ENCODE data around the gene ERC2.

The ERC2 gene

DNA sequence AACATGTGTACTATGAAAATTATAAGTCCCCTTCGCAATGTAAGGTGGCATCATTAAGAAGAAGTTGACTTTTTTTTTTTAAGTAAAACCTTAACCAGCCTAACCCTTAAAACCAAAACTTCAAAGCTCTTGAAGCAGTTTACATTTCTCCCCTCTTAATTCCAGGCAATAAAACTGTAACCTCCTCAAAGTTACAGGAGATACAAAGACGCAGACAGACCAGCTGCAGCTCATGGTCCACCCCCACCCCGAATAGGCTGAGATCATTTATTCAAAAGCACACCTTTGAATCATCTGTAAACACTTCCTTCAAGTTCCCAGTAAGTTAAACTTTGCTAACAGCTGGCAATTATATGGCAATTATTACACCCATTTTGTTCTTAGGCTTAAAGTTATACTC, 414.5 kb downstream of the ERC2 start:
- TF ChIP-seq, protein P1, sequence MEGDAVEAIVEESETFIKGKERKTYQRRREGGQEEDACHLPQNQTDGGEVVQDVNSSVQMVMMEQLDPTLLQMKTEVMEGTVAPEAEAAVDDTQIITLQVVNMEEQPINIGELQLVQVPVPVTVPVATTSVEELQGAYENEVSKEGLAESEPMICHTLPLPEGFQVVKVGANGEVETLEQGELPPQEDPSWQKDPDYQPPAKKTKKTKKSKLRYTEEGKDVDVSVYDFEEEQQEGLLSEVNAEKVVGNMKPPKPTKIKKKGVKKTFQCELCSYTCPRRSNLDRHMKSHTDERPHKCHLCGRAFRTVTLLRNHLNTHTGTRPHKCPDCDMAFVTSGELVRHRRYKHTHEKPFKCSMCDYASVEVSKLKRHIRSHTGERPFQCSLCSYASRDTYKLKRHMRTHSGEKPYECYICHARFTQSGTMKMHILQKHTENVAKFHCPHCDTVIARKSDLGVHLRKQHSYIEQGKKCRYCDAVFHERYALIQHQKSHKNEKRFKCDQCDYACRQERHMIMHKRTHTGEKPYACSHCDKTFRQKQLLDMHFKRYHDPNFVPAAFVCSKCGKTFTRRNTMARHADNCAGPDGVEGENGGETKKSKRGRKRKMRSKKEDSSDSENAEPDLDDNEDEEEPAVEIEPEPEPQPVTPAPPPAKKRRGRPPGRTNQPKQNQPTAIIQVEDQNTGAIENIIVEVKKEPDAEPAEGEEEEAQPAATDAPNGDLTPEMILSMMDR (conservative IDR thresholded peaks at IDR 0.05; ENCODE audit: control insufficient read depth, insufficient read depth, low read depth, low read length), result no peak
- no peak overlapping the region for H3K4me3 ChIP-seq (ENCODE audit: control insufficient read depth, low read depth, low read length)
- DNase-seq (ENCODE audit: low read depth), result no peak

DNA sequence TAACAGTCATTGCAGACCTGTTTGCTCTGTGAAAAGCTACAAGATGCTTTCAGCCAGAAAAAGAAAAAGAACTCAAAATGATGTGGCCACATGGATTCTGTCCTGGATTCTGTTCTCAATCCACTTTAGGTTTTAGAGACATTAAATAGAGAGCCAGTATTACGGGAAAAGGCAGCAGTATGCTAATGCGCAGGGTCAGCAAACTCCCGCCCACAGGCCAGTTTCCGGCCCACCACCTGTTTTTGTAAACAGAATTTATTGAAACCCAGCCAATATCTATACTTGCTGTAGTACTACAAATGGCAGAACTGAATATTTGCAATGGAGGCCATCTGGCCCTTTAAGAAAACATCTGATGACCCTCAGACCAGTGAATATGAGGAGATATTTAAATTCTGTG, 416.1 kb downstream of the ERC2 start:
- TF ChIP-seq, protein P1 (conservative IDR thresholded peaks at IDR 0.05; ENCODE audit: control insufficient read depth, insufficient read depth, low read depth, low read length), result no peak
- no peak overlapping the region for H3K4me3 ChIP-seq (ENCODE audit: control insufficient read depth, low read depth, low read length)
- no peak for DNase-seq (ENCODE audit: low read depth)

DNA sequence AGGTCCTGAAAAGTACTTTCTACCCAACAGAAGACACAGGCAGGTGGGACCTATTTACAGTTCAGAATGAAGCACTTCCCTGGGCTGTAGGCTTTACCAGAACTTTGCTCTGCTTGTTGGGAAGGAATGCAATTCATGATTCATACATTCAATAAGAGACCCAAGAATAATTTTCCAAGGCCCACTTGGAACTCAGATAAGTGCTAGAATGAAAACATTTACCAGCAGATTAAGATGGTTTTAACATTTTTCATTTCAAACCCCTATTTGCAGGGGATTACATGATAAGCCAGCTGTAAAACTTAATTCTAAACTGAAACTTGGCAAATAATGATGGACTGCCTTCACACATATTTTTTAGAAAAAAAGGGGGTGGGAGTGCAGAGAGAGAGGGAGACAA, 417.2 kb downstream of the ERC2 start:
- TF ChIP-seq, protein P1 (conservative IDR thresholded peaks at IDR 0.05; ENCODE audit: control insufficient read depth, insufficient read depth, low read depth, low read length), result no peak
- no peak for DNase-seq (ENCODE audit: low read depth)
- H3K4me3 ChIP-seq (ENCODE audit: control insufficient read depth, low read depth, low read length), result no peak overlapping the region

DNA sequence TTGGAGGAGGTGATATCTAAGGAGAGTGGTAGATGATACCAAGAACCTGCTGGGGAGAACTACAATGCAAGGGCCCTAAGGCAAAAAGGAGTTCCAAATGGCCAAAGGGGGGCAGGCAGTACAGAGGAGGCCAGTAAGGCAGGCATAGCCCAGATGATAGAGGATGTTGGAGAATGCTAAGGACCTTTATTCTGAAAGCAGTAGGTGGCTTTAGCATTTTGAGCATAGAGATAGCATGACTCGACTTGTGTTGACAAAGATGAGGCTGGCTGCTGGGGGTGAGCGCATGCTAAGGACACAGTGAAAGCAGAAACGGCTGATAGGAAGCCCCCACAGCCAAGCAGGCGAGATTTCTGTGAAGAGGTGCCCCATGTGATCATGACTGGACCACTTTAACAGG, 419.3 kb downstream of the ERC2 start:
- H3K4me3 ChIP-seq (ENCODE audit: control insufficient read depth, low read depth, low read length), result no peak overlapping the region
- TF ChIP-seq, protein P1 (conservative IDR thresholded peaks at IDR 0.05; ENCODE audit: control insufficient read depth, insufficient read depth, low read depth, low read length), result no peak
- no peak for DNase-seq (ENCODE audit: low read depth)

DNA sequence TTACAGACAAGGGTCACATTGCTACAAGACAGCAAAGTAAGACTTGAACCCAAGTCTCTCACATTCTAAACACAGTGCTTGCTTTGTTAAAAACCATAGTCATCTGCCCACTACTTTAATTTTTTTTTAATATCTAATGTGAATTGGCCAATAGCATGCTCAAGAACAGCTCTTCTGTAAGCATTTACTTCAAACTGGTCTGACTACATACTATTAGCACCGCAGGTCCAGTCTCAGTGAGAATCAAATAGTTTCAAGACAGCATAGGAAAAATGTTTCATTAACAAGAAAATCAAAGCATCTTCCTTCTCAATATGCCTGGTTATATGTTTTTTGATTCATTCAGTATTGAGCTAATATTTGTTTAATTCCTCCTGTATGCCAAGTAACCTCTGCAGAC, 419.9 kb downstream of the ERC2 start:
- H3K4me3 ChIP-seq (ENCODE audit: control insufficient read depth, low read depth, low read length), result no peak overlapping the region
- TF ChIP-seq, protein P1 (conservative IDR thresholded peaks at IDR 0.05; ENCODE audit: control insufficient read depth, insufficient read depth, low read depth, low read length), result no peak
- DNase-seq (ENCODE audit: low read depth), result no peak

DNA sequence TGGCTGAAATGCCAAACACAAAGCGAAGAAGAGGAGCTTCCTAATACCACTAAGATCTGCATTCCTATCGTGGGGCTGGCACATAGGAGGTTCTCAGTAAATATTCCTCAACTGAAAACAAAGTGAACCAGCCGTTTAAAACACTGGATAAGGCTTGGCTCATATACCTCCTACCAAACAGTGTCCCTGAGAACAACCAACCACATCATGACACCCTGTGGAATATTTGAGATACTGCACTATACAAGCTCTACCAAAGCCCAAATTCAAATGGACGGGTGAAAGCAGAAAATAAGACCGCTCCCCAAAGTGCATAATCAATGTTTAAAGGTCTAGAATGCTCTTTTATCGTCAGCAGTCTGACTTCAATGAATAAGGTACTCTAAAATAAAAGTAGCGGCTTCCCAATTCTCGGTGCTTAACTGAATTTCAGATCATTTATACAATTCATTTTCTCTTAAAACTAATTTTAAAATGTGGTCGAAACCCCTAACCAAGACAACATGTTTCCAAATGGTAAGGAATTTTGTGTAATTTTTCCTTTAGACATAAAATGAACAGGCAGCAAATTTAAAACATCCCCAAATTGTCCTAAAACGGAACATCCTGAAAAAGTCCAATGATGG, 425.8 kb downstream of the ERC2 start:
- TF ChIP-seq, protein P1 (conservative IDR thresholded peaks at IDR 0.05; ENCODE audit: control insufficient read depth, insufficient read depth, low read depth, low read length), result peak; percentile 46
- peak; percentile 45 for DNase-seq (ENCODE audit: low read depth)
- no peak overlapping the region for H3K4me3 ChIP-seq (ENCODE audit: control insufficient read depth, low read depth, low read length)

DNA sequence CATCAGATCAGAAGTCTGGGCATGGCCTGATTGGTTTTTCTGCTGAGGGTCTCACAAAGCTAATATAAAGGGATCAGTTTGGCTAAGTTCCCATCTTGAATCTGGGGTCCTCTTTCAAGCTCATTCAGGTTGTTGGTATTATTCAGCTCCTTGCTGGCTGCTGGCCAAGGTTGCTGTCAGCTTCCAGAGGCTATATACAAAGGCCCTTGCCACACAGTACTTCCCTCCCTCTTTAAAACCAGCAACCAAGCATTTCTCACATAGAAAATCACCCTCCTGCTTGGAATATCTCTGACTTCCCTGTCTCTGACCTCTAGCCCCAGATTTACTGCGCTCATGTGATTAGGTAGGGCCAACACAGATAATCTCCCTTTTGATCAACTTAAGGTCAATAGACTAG, 442.9 kb downstream of the ERC2 start:
- TF ChIP-seq, protein P1 (conservative IDR thresholded peaks at IDR 0.05; ENCODE audit: control insufficient read depth, insufficient read depth, low read depth, low read length), result no peak
- no peak overlapping the region for H3K4me3 ChIP-seq (ENCODE audit: control insufficient read depth, low read depth, low read length)
- no peak for DNase-seq (ENCODE audit: low read depth)

All from fibroblast of mammary gland (primary cell).